SK-N-SH treated with all-trans-retinoic acid at 6 μM for 48 hours (cell line): ENCODE measurements around the gene PRMT7.

Experiments
- ARNTL ChIP-seq: fragments of 450-650 bp; formaldehyde crosslinking; IDR thresholded peaks from 2 replicates; pipeline ENCODE4 v1.5.0; 2020; ENCODE audit warnings: low read depth, mild to moderate bottlenecking, moderate library complexity, borderline replicate concordance
- BACH2 ChIP-seq: fragments of 250-450 bp; sonication (Bioruptor Pico); IDR thresholded peaks from 2 replicates; pipeline ENCODE4 v1.9.0; 2021; ENCODE audit warnings: mild to moderate bottlenecking, borderline replicate concordance
- CSDC2 ChIP-seq: fragments of 250-450 bp; sonication (Bioruptor Pico); IDR thresholded peaks from 2 replicates; pipeline ENCODE4 v1.5.0; 2020; ENCODE audit warnings: mild to moderate bottlenecking, moderate library complexity
- PATZ1 ChIP-seq: fragments of 250-450 bp; sonication (Bioruptor Pico); IDR thresholded peaks from 2 replicates; pipeline ENCODE4 v1.8.0; 2020; ENCODE audit warnings: mild to moderate bottlenecking, moderate library complexity, borderline replicate concordance
- ZFP30 ChIP-seq: fragments of 450-650 bp; formaldehyde crosslinking; IDR thresholded peaks from 2 replicates; pipeline ENCODE4 v1.5.0; 2022; ENCODE audit warnings: mild to moderate bottlenecking, moderate library complexity
- ZNF70 ChIP-seq: fragments of 450-650 bp; formaldehyde crosslinking; IDR thresholded peaks from 2 replicates; pipeline ENCODE4 v1.5.0; 2020; ENCODE audit warnings: mild to moderate bottlenecking, moderate library complexity
- TF ChIP-seq, protein P1 (sequence below): fragments of 250-450 bp; sonication (Bioruptor Pico); IDR thresholded peaks from 2 replicates; pipeline ENCODE4 v1.5.1; 2020; ENCODE audit warnings: low read depth, mild to moderate bottlenecking, moderate library complexity

GRCh38 chr16:68366062-68366461 lies 55.2 kb downstream of the PRMT7 start:
- TF ChIP-seq ZFP30 (CRISPR knock-in tag) (no peak), CSDC2 (CRISPR knock-in tag) (no peak), PATZ1 (no peak), ZNF70 (CRISPR knock-in tag) (no peak), ARNTL (CRISPR knock-in tag) (no peak), BACH2 (CRISPR knock-in tag) (no peak)
- TF ChIP-seq, protein P1, sequence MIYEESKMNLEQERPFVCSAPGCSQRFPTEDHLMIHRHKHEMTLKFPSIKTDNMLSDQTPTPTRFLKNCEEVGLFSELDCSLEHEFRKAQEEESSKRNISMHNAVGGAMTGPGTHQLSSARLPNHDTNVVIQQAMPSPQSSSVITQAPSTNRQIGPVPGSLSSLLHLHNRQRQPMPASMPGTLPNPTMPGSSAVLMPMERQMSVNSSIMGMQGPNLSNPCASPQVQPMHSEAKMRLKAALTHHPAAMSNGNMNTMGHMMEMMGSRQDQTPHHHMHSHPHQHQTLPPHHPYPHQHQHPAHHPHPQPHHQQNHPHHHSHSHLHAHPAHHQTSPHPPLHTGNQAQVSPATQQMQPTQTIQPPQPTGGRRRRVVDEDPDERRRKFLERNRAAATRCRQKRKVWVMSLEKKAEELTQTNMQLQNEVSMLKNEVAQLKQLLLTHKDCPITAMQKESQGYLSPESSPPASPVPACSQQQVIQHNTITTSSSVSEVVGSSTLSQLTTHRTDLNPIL (CRISPR knock-in tag), result no peak
